Right lobe of liver (tissue), 4 donors: ENCODE data around the gene BCL6B.

Experiments used
- CTCF ChIP-seq, 4 donors: fragments of 200-600 bp in 3 of 4; fragments of 450-650 bp in 1 of 4; IDR thresholded peaks; one replicate each; pipeline versions ENCODE4 v1.5.1 to v1.8.0; 2016 to 2022; ENCODE audit warnings: antibody characterized with exemption in 4 of 4, mild to moderate bottlenecking in 2 of 4
- POLR2A ChIP-seq: fragments of 450-650 bp; IDR thresholded peaks from one replicate; pipeline ENCODE4 v1.6.1; 2017; ENCODE audit warnings: antibody characterized with exemption, mild to moderate bottlenecking
- donor health status: DM: no; HTN: no; CAD: no.
- donor health status: DM: no; HTN: no; CAD: no.
- donor health status: DM: no; HTN: yes; CAD: no.

DNA sequence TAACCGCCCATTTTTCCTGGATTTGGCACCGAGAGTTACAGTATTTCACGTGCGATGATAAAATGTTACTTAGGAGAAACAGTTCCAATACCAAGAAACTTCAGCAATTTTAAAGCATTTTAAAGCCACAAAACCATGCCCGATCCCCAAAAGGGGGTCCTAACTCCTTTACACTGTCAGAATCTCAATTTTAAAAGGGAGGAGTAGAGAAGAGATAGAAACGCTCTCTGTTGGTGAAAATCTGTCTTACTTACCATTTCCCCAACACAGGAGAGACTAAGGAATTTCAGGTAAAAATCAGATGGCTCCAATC, 11.0 kb upstream of the BCL6B start:
- no peak for TF ChIP-seq POLR2A
- no peak for TF ChIP-seq CTCF (IDR thresholded peaks at IDR 0.05)
